PC-9 (cell line): ENCODE measurements around the gene SSR2. TPM values are rescaled to one million over a fixed set of nuclear protein-coding genes. Genes with fewer than 3 reads are reported as not detected.

Experiments
- BruUV-seq: library from RNA; stranded (reverse); fragments of 400-500 nt; replicated peaks from 2 replicates; lab custom pipeline; 2021; lab: Mats Ljungman, UMichigan
- CTCF ChIA-PET: fragments of 300-600 bp; sonication (Branson Sonifier 250); formaldehyde crosslinking; loops from one replicate; lab custom pipeline; 2022; ENCODE audit warnings: antibody characterized with exemption; lab: Charles Lee
- POLR2A ChIA-PET: fragments of 300-600 bp; sonication (Branson Sonifier 250); formaldehyde crosslinking; loops from one replicate; lab custom pipeline; 2022; ENCODE audit warnings: antibody characterized with exemption; ENCODE audit not compliant: unreplicated experiment; lab: Charles Lee
- DNase-seq, 2 experiments: peaks; one replicate each; pipeline versions ENCODE4 v3.0.0 to v3.0.0-alpha.2; 2015 to 2022; ENCODE audit warnings: mixed read lengths in 1 of 2
- H2AFZ ChIP-seq: fragments of 200-600 bp; sonication (generic); 2 replicates; pipeline ENCODE4 v1.8.1; 2017; ENCODE audit warnings: antibody characterized with exemption
- H3F3A ChIP-seq: fragments of 200-600 bp; sonication (generic); 2 replicates; pipeline ENCODE4 v1.8.1; 2017; ENCODE audit warnings: antibody characterized with exemption, mild to moderate bottlenecking, low read depth; ENCODE audit not compliant: insufficient read depth
- H3K27ac ChIP-seq: fragments of 200-600 bp; sonication (generic); 2 replicates; pipeline ENCODE4 v1.6.1; 2016; ENCODE audit warnings: mixed run types
- H3K27me3 ChIP-seq: fragments of 200-600 bp; sonication (generic); 2 replicates; pipeline ENCODE4 v1.6.1; 2016; ENCODE audit warnings: low read depth, mixed run types; ENCODE audit not compliant: insufficient read depth
- H3K36me3 ChIP-seq: fragments of 200-600 bp; sonication (generic); 2 replicates; pipeline ENCODE4 v1.6.1; 2016; ENCODE audit warnings: low read depth, mixed run types
- H3K4me1 ChIP-seq: fragments of 200-600 bp; sonication (generic); replicated peaks from 2 replicates; pipeline ENCODE4 v1.6.1; 2016; ENCODE audit warnings: mixed run types; ENCODE audit not compliant: insufficient read depth
- H3K4me2 ChIP-seq: fragments of 200-600 bp; sonication (generic); 2 replicates; pipeline ENCODE4 v1.6.1; 2017; ENCODE audit warnings: mixed run types
- H3K4me3 ChIP-seq: fragments of 200-600 bp; sonication (generic); 2 replicates; pipeline ENCODE4 v1.6.1; 2016; ENCODE audit warnings: mixed run types
- H3K79me2 ChIP-seq: fragments of 200-600 bp; sonication (generic); 2 replicates; pipeline ENCODE4 v1.6.1; 2017; ENCODE audit warnings: low read depth, mixed run types
- H3K9me2 ChIP-seq: fragments of 200-600 bp; sonication (generic); 2 replicates; pipeline ENCODE4 v1.8.1; 2017; ENCODE audit warnings: mild to moderate bottlenecking; ENCODE audit not compliant: insufficient read depth
- H3K9me3 ChIP-seq: fragments of 200-600 bp; sonication (generic); 2 replicates; pipeline ENCODE4 v1.8.1; 2016; ENCODE audit warnings: low read depth; ENCODE audit not compliant: insufficient read depth
- H4K20me1 ChIP-seq: fragments of 200-600 bp; sonication (generic); 2 replicates; pipeline ENCODE4 v1.8.1; 2017; ENCODE audit not compliant: insufficient read depth
- EZH2 ChIP-seq: fragments of 200-600 bp; sonication (generic); IDR thresholded peaks from 2 replicates; pipeline ENCODE4 v1.8.0; 2017; ENCODE audit warnings: antibody characterized with exemption, low read depth
- intact Hi-C: fragments of 100-400 bp; cut with micrococcal nuclease; formaldehyde crosslinking; loops from one replicate; pipeline ENCODE4 v1.10.0; 2022; ENCODE audit not compliant: unreplicated experiment
- total RNA-seq: library from RNA; stranded (reverse); gene quantifications from 2 replicates; pipeline ENCODE4 v1.2.3, GENCODE V29; 2021
- TF ChIP-seq, protein P1 (sequence below): fragments of 200-600 bp; sonication (generic); conservative IDR thresholded peaks from 2 replicates; pipeline ENCODE4 v1.6.1; 2017; ENCODE audit warnings: mixed run types, antibody characterized with exemption, mild to moderate bottlenecking, moderate library complexity

The SSR2 gene
- total RNA-seq, 1 experiment from 2014 or later = 196 TPM

DNA sequence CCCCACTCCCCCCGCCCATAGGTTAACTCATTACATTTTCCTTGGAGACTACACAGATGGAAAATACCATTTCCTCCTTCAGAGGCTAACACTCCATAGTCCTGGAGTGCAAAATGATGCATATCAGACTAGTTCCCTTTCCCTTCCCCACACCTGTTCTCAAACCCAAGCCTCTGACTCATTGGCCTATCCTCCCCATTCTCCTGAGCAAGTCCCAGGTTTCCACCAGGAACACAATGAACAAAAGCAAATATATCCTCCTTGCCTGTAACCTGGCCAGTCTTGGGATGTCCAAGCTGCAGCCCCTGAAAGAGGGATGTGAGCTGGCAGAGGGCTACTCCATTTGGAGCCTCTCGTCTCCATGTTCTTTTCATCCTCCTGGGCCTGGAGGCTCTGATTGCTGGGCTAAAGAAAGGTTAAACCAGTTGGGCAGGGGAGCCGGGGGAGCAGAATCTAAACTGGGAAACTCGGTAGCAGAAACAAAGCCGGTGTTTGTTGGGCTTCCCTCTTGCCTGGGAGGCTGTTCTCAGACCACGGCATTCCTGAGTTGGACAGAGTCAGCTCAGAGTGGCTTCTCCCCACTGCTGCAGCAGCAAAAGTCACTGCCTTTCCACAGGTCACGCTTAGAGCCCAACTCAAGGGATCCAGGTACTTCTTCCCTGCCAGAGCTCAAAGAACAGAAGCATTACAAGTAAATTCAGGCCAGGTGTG is 13.9 kb downstream of the SSR2 start:
- peaks cover 26% of the 10 kb centered on the region for H3K36me3 ChIP-seq
- TF ChIP-seq, protein P1, sequence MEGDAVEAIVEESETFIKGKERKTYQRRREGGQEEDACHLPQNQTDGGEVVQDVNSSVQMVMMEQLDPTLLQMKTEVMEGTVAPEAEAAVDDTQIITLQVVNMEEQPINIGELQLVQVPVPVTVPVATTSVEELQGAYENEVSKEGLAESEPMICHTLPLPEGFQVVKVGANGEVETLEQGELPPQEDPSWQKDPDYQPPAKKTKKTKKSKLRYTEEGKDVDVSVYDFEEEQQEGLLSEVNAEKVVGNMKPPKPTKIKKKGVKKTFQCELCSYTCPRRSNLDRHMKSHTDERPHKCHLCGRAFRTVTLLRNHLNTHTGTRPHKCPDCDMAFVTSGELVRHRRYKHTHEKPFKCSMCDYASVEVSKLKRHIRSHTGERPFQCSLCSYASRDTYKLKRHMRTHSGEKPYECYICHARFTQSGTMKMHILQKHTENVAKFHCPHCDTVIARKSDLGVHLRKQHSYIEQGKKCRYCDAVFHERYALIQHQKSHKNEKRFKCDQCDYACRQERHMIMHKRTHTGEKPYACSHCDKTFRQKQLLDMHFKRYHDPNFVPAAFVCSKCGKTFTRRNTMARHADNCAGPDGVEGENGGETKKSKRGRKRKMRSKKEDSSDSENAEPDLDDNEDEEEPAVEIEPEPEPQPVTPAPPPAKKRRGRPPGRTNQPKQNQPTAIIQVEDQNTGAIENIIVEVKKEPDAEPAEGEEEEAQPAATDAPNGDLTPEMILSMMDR = no peak
- TF ChIP-seq EZH2 = no peak
- intact Hi-C loops = no loop called here
- peak overlapping the region; percentile 67 for H3K27ac ChIP-seq
- CTCF ChIA-PET = interaction anchor here (0.6 kb wide), 1 partner anchor 699 kb away, joined by 4 read pairs; no protein-coding TSS in a partner anchor
- peak; percentile 48 to 69 for DNase-seq
- BruUV-seq = no TSS peak
- H3F3A ChIP-seq = peaks cover 84% of the 10 kb centered on the region
- no peaks in the 10 kb centered on the region for H3K27me3 ChIP-seq
- H3K4me1 ChIP-seq = peaks cover 56% of the 10 kb centered on the region
- peaks cover 3% of the 10 kb centered on the region; the same call in 1 of the 2 replicates for H4K20me1 ChIP-seq
- H3K4me3 ChIP-seq = no peak overlapping the region
- H2AFZ ChIP-seq = no peak overlapping the region
- no peaks in the 10 kb centered on the region for H3K9me3 ChIP-seq
- H3K9me2 ChIP-seq = no peaks in the 10 kb centered on the region
- peak overlapping the region; percentile 53 for H3K4me2 ChIP-seq
- POLR2A ChIA-PET = interaction anchor here (0.6 kb wide), 4 partner anchors 15 to 798 kb away, joined by 3 to 4 read pairs (median 3); no protein-coding TSS in a partner anchor
- H3K79me2 ChIP-seq = no peaks in the 10 kb centered on the region

DNA sequence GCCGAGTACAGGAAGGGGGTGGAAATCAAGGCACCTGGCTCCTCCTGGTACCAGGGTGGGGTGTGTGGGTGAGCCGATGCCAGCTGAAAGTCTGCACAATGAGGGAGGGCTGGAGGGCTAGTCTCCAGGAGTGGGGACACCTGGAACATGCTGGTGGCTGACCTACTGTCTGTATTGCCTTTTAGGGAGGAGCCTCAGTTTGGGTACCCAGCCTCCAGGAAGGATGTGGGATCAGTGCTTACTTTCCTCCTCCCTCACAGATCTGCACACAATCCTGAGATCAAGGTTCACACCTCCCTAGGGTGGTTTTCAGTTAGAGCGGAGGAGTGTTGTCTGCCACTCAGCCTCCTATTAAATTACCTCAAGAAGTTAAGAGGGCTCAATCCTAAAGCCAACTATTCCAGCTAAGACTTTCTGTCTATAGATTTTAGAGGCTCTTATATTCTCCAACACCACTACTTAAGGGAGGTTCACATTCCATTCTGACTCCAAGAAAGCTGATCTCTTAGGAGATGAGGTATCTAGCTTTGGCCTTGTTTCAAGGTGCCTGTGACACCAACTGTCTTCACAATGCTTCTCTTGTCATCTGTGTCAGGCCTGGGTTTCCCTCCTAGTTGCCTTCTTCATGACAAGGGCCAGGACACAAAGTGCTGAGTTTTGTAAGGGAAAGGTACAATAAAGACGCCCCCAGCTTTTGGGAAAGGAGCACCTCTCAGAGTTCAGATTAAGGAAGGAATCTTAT is 15.7 kb downstream of the SSR2 start:
- no peaks in the 10 kb centered on the region for H3K27me3 ChIP-seq
- TF ChIP-seq, protein P1 = no peak
- no peak for TF ChIP-seq EZH2
- no peak overlapping the region for H3K4me3 ChIP-seq
- H3K27ac ChIP-seq = 0 out of 2 replicates have a peak overlapping the region, but pooled peaks have one; percentile 23
- intact Hi-C loops = loop anchor here (5.0 kb wide), 3 partner anchors 57 to 222 kb away; partner anchors contain the start of genes KHDC4 and RAB25
- peak overlapping the region; percentile 2; the same call in 1 of the 2 replicates for H3K4me2 ChIP-seq
- no peak for DNase-seq
- H3K79me2 ChIP-seq = no peaks in the 10 kb centered on the region; the same call in 1 of the 2 replicates
- H4K20me1 ChIP-seq = peaks cover 3% of the 10 kb centered on the region; the same call in 1 of the 2 replicates
- peaks cover 8% of the 10 kb centered on the region; the same call in 1 of the 2 replicates for H3K36me3 ChIP-seq
- ChIA-PET CTCF (no interaction called here), POLR2A (interaction anchor here (0.6 kb wide), 1 partner anchor 18 kb away, joined by 6 read pairs; no protein-coding TSS in a partner anchor)
- H3K9me2 ChIP-seq = no peaks in the 10 kb centered on the region
- H2AFZ ChIP-seq = no peak overlapping the region
- H3F3A ChIP-seq = peaks cover 72% of the 10 kb centered on the region
- H3K9me3 ChIP-seq = no peaks in the 10 kb centered on the region
- peaks cover 69% of the 10 kb centered on the region for H3K4me1 ChIP-seq
- no TSS peak for BruUV-seq

DNA sequence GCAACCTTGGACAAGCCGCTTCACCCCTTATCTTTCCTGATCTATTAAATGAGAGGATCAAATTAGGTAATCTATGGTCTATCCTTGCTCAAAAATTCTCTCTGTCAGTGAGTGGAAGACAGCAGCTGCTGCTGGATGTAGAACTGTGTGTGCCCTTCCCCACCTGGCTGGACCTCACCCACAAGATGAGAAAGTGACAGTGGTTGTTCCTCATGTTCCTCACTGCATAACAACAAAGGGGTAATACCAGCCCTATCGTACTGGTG is 16.9 kb downstream of the SSR2 start:
- Histone ChIP-seq H3K9me2 (no peaks in the 10 kb centered on the region), H3K27ac (peak overlapping the region; percentile 81), H3K9me3 (no peaks in the 10 kb centered on the region), H3K4me3 (peak overlapping the region; percentile 25), H3K36me3 (no peaks in the 10 kb centered on the region), H3F3A (peaks cover 60% of the 10 kb centered on the region), H3K79me2 (no peaks in the 10 kb centered on the region; the same call in 1 of the 2 replicates), H3K4me2 (peak overlapping the region; percentile 74), H3K4me1 (peaks cover 69% of the 10 kb centered on the region), H2AFZ (no peak overlapping the region), H3K27me3 (no peaks in the 10 kb centered on the region), H4K20me1 (peaks cover 3% of the 10 kb centered on the region; the same call in 1 of the 2 replicates)
- intact Hi-C loops = loop anchor here (5.0 kb wide), 3 partner anchors 58 to 223 kb away; partner anchors contain the start of genes KHDC4 and RAB25
- no TSS peak for BruUV-seq
- TF ChIP-seq, protein P1 = no peak
- TF ChIP-seq EZH2 = no peak
- no peak for DNase-seq
- ChIA-PET POLR2A (interaction anchor here (0.6 kb wide), 1 partner anchor 213 kb away, joined by 6 read pairs; no protein-coding TSS in a partner anchor), CTCF (interaction anchor here (0.5 to 0.9 kb wide), 3 partner anchors 43 to 476 kb away, joined by 3 to 13 read pairs (median 5); no protein-coding TSS in a partner anchor)
